MM.1S (cell line): ENCODE data around the gene HPSE2.

Experiments used
- DNase-seq: peaks from one replicate; pipeline ENCODE4 v3.0.0-alpha.2; 2015
- H2AFZ ChIP-seq: fragments of 300-600 bp; sonication (generic); 2 replicates; pipeline ENCODE4 v1.6.0; 2016; ENCODE audit warnings: antibody characterized with exemption, low read length
- H3F3A ChIP-seq: fragments of 300-600 bp; sonication (generic); 2 replicates; pipeline ENCODE4 v1.6.1; 2016; ENCODE audit warnings: mild to moderate bottlenecking, antibody characterized with exemption, low read length, moderate library complexity, mixed read lengths; ENCODE audit not compliant: insufficient read depth
- H3K27ac ChIP-seq: fragments of 300-600 bp; sonication (generic); 2 replicates; pipeline ENCODE4 v1.5.1; 2016; ENCODE audit warnings: mild to moderate bottlenecking, low read length
- H3K27me3 ChIP-seq: fragments of 300-600 bp; sonication (generic); replicated peaks from 2 replicates; pipeline ENCODE4 v1.6.0; 2016; ENCODE audit warnings: low read length; ENCODE audit not compliant: insufficient read depth
- H3K36me3 ChIP-seq: fragments of 300-600 bp; sonication (generic); replicated peaks from 2 replicates; pipeline ENCODE4 v1.6.1; 2016; ENCODE audit warnings: mild to moderate bottlenecking, low read length, mixed read lengths; ENCODE audit not compliant: insufficient read depth
- H3K4me1 ChIP-seq: fragments of 300-600 bp; sonication (generic); 2 replicates; pipeline ENCODE4 v1.6.1; 2016; ENCODE audit warnings: low read length, mixed read lengths
- H3K4me2 ChIP-seq: fragments of 300-600 bp; sonication (generic); 2 replicates; pipeline ENCODE4 v1.6.0; 2016; ENCODE audit warnings: low read depth, low read length
- H3K4me3 ChIP-seq: fragments of 300-600 bp; sonication (generic); 2 replicates; pipeline ENCODE4 v1.5.1; 2016; ENCODE audit warnings: low read length, mixed read lengths
- H3K79me2 ChIP-seq: fragments of 300-600 bp; sonication (generic); 2 replicates; pipeline ENCODE4 v1.6.1; 2016; ENCODE audit warnings: mixed run types, low read length, mixed read lengths
- H3K9ac ChIP-seq: fragments of 300-600 bp; sonication (generic); 2 replicates; pipeline ENCODE4 v1.6.1; 2016; ENCODE audit warnings: low read length, mixed read lengths
- H3K9me2 ChIP-seq: fragments of 300-600 bp; sonication (generic); replicated peaks from 2 replicates; pipeline ENCODE4 v1.6.1; 2016; ENCODE audit warnings: mild to moderate bottlenecking, low read length, mixed read lengths; ENCODE audit not compliant: insufficient read depth
- H3K9me3 ChIP-seq: fragments of 300-600 bp; sonication (generic); replicated peaks from 2 replicates; pipeline ENCODE4 v1.6.1; 2016; ENCODE audit warnings: mild to moderate bottlenecking, low read length, mixed read lengths; ENCODE audit not compliant: insufficient read depth
- H4K20me1 ChIP-seq: fragments of 300-600 bp; sonication (generic); 2 replicates; pipeline ENCODE4 v1.6.1; 2016; ENCODE audit warnings: mild to moderate bottlenecking, low read length, moderate library complexity, mixed read lengths; ENCODE audit not compliant: insufficient read depth
- EZH2 ChIP-seq: fragments of 300-600 bp; sonication (generic); optimal IDR thresholded peaks from 2 replicates; pipeline ENCODE3; 2017; ENCODE audit warnings: low read depth, mild to moderate bottlenecking, antibody characterized with exemption, low read length, mixed read lengths
- EZH2phosphoT487 ChIP-seq: fragments of 300-600 bp; sonication (generic); IDR thresholded peaks from 2 replicates; pipeline ENCODE4 v1.6.1; 2018; ENCODE audit warnings: antibody characterized with exemption, low read length
- TF ChIP-seq, protein P1 (sequence below): fragments of 300-600 bp; sonication (generic); IDR thresholded peaks from 2 replicates; pipeline ENCODE4 v1.5.1; 2016; ENCODE audit warnings: antibody characterized with exemption, low read length, mixed read lengths

HPSE2 gene

DNA sequence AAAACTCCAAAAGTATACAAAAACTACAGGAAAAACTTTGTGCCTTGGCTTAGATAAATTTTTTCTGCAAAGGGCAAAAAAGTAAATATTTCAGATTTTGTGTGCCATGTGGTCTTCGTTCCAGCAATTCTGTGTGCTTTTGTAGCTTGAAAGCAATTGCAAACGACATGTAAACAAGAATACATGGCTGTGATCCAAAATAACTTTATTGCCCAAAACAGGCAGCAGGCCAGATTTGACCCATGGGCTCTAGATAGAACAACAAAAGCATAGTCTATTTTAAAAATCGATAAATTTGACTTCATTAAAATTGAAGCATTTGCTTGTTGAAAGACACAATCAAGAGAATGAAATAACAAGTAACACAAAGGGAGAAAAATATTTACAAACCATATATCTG is 336.6 kb downstream of the HPSE2 start:
- no peaks in the 10 kb centered on the region for H3K27me3 ChIP-seq
- peaks cover 4% of the 10 kb centered on the region for H3K4me1 ChIP-seq
- no peak for DNase-seq
- no peaks in the 10 kb centered on the region for H4K20me1 ChIP-seq
- no peak overlapping the region for H3K4me3 ChIP-seq
- TF ChIP-seq EZH2phosphoT487 (no peak), EZH2 (no peak)
- TF ChIP-seq, protein P1, sequence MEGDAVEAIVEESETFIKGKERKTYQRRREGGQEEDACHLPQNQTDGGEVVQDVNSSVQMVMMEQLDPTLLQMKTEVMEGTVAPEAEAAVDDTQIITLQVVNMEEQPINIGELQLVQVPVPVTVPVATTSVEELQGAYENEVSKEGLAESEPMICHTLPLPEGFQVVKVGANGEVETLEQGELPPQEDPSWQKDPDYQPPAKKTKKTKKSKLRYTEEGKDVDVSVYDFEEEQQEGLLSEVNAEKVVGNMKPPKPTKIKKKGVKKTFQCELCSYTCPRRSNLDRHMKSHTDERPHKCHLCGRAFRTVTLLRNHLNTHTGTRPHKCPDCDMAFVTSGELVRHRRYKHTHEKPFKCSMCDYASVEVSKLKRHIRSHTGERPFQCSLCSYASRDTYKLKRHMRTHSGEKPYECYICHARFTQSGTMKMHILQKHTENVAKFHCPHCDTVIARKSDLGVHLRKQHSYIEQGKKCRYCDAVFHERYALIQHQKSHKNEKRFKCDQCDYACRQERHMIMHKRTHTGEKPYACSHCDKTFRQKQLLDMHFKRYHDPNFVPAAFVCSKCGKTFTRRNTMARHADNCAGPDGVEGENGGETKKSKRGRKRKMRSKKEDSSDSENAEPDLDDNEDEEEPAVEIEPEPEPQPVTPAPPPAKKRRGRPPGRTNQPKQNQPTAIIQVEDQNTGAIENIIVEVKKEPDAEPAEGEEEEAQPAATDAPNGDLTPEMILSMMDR = no peak
- no peak overlapping the region for H3K4me2 ChIP-seq
- H3K27ac ChIP-seq = no peak overlapping the region
- H3K36me3 ChIP-seq = no peaks in the 10 kb centered on the region
- H3K79me2 ChIP-seq = no peaks in the 10 kb centered on the region
- no peaks in the 10 kb centered on the region for H3K9me3 ChIP-seq
- no peak overlapping the region for H2AFZ ChIP-seq
- peaks cover 6% of the 10 kb centered on the region; the same call in 1 of the 2 replicates for H3F3A ChIP-seq
- no peak overlapping the region for H3K9ac ChIP-seq
- no peaks in the 10 kb centered on the region for H3K9me2 ChIP-seq

DNA sequence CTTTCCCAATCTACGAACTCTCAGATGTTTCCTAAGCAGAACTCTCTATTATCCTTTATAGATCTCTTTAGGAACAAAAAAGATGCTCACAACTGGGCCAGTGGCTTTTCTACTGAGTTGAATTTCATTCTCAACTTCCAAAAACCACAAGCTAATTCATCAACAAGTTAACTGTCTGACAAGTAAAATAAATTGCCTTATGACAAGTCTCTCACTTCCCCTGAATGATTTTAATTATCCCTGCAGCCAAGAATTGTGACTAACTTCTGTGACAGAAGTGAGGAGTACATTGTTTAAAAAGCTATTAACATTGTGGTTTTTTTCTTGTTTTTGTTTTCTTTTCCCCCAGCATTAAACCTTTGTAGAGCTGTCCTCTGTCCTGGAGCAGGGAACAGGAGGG is 343.1 kb downstream of the HPSE2 start:
- peaks cover 6% of the 10 kb centered on the region; the same call in 1 of the 2 replicates for H3F3A ChIP-seq
- no peak overlapping the region for H2AFZ ChIP-seq
- peaks cover 6% of the 10 kb centered on the region for H3K4me1 ChIP-seq
- H3K27ac ChIP-seq = no peak overlapping the region
- H3K79me2 ChIP-seq = no peaks in the 10 kb centered on the region
- H3K9me2 ChIP-seq = no peaks in the 10 kb centered on the region
- no peak for TF ChIP-seq EZH2
- TF ChIP-seq EZH2phosphoT487 = no peak
- TF ChIP-seq, protein P1 = no peak
- DNase-seq = no peak
- H3K4me2 ChIP-seq = no peak overlapping the region
- H3K4me3 ChIP-seq = no peak overlapping the region
- no peak overlapping the region for H3K9ac ChIP-seq
- no peaks in the 10 kb centered on the region for H3K36me3 ChIP-seq
- no peaks in the 10 kb centered on the region for H4K20me1 ChIP-seq
- H3K27me3 ChIP-seq = no peaks in the 10 kb centered on the region
- H3K9me3 ChIP-seq = no peaks in the 10 kb centered on the region

DNA sequence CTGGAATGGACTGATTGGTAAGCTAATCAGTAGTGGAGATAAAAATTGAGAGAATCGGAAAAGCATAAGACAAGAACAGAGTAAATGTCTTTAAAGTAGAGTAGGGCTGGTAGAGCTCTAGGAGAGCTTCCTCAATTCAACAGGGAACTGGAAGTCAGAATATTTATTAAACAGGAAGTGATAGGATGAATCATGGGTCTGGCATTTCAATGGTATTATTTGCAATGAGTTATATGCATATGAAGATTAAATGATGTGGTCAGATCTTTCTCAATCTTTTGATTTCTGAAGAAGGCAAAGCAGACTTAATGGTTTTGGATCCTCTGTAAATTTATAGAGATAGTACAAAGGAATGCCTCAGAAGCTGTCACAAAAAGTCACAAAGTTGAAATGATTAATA is 349.0 kb downstream of the HPSE2 start:
- Histone ChIP-seq H3K4me3 (no peak overlapping the region), H4K20me1 (no peaks in the 10 kb centered on the region), H3K4me1 (peaks cover 11% of the 10 kb centered on the region), H3F3A (peaks cover 9% of the 10 kb centered on the region), H3K9ac (no peak overlapping the region), H2AFZ (no peak overlapping the region), H3K27ac (no peak overlapping the region), H3K27me3 (no peaks in the 10 kb centered on the region), H3K4me2 (no peak overlapping the region), H3K9me2 (no peaks in the 10 kb centered on the region), H3K36me3 (no peaks in the 10 kb centered on the region), H3K79me2 (no peaks in the 10 kb centered on the region), H3K9me3 (no peaks in the 10 kb centered on the region)
- TF ChIP-seq, protein P1 = no peak
- TF ChIP-seq EZH2 = no peak
- TF ChIP-seq EZH2phosphoT487 = no peak
- DNase-seq = no peak
